ENCODE results near the gene OR11L1.

Gene OR11L1

DNA sequence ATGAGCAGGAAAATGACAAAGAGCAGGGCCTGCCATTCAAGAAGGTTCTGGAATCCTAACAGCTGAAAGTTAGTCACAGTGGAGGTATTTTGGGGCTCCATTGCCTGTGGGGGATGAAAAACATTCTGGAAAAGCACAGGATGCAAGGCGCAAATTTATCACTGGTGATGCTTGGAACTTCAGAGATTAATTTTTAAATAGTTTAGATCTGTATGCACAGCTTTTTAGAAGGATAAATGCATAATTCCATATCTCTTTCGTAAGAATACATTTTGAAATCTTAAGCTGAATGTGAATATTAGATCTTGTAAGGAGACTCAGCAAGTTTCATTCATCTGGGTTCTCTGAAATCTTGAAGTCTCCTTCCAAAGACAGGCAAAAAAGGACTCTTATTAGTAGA lies at the start of gene OR11L1:
TSS of gene OR11L1 (minus strand) at position 101 of the 400 bp plus-strand sequence. CDS start at position 101, 0 bp downstream.
- DNase-seq = no peak

GRCh38 chr1:247884797-247885413 lies 43.2 kb upstream of the OR11L1 start:
- DNase-seq = no peak

DNA sequence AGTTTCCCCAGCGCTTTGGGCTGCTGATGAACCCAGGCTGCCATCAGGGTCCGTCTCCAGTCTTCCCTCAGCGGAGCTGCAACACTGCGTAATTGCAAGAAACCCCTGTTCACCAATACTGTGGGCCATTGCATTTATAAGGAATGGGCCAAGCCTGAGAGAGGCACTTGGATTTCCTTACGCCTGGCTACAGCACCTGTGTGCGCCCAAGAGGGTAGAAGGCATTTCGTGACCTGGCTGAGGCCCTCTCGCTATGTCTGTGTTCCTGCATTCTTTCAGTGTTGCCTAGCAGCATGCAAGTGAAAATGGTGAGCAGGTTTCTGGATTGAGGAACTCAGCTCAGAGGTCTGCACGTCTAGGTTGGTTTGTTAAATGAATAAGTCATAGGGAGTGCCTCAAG lies 41.6 kb upstream of the OR11L1 start:
- no peak for DNase-seq

- DNase-seq = no peak
Observed at GRCh38 chr1:247865416-247865815, 23.7 kb upstream of the OR11L1 start.

GRCh38 chr1:247864644-247865043 lies 22.9 kb upstream of the OR11L1 start:
- no peak for DNase-seq

GRCh38 chr1:247862756-247863155 lies 21.1 kb upstream of the OR11L1 start:
- no peak for DNase-seq

- no peak for DNase-seq
Observed at GRCh38 chr1:247857985-247858619, 16.4 kb upstream of the OR11L1 start.

- no peak for DNase-seq
Observed at GRCh38 chr1:247857069-247857984, 15.6 kb upstream of the OR11L1 start, which contains the start of gene TRIM58. TRIM58 (plus strand) TSS chr1:247857187; CDS start chr1:247857247, 60 bp downstream.

DNA sequence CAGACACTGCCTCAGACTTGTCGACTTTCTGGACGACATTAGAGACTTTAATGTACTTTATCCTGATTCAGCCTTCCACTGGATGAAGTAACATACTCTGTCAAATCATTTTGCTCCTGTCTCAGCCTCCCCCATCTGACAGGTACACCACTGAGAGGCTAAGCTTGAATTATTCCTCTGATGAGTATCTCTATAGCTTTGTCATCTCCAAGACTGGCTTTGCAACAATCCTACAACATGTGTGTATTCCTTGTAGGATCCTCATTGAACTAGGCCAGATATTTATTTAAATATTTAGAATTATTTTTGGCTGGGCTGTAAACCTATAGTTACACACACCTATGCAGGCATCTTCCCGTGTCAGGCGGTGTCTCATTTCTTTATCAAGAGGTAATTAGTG lies 14.2 kb upstream of the OR11L1 start:
- DNase-seq = no peak

DNA sequence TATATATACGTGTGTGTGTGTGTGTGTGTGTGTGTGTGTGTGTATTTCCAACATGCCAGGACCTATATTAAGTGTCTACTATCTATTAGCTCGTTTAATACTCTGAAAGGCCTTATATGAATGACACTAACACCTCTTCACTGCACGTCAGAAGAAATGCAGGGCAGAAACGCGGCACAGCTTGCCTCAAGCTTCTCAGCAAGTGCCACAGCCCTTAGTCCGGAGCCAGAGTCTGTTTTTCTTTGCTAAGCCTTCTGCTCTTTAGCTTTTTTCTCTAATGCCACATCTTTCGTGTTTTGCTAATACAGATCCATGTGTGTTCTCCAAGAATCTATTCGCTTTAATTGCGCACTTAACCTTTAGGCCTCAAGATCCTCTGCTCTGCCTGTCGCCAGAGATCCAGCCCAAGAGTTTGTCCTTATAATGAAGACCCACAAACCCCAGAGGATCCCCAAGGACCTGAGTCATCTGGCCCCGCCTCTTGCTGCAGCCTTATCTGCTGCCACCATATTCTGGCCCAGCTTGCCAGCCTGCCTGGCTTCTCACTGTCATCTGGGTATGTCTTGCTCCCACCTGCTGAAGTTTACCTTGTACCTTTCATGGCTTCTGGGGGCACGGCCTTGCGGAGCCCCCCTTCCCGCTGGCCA lies 13.3 kb upstream of the OR11L1 start:
- no peak for DNase-seq

DNA sequence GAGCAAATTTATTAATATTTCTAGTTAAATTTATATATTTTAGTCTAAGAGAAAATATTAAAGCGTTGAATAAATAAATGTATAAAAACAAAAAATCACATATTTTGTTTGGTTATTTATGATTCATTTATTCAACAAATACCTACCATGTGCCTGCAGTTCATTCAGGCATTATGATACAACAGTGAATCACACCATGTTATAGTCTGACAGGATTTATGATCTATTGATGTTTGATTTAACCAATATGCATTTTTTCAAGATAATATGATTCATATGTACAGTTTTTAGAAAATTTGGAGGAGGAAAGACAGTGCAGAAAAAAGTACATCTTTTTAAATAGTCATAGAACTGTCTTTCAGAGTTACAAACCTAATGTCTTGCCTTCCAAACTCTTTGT lies 7.9 kb upstream of the OR11L1 start:
- no peak for DNase-seq

DNA sequence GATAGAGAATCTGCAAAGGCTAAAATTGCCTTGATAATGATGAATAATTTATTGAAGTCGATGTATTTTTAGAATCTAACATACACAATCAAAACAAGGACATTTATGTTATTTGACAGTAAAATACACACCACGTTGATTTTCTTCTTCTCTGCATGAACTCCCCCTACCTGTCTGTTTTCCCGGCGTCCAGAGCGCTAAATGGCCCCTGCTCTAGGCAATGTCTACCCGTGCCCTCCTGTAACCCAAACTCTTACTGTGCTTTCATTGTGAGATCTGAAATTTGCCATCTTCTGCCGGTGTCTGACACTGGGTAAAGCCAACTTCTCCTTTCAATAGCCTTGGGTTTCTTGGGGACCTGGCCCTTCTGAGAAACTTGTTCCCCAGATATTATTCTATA lies 6.7 kb upstream of the OR11L1 start:
- DNase-seq = no peak

- DNase-seq = no peak
Observed at GRCh38 chr1:247845693-247846017, 4.0 kb upstream of the OR11L1 start.

- DNase-seq = no peak
Observed at GRCh38 chr1:247845011-247845692, 3.5 kb upstream of the OR11L1 start.

- DNase-seq = no peak
Observed at GRCh38 chr1:247843411-247843810, 1.7 kb upstream of the OR11L1 start.

DNA sequence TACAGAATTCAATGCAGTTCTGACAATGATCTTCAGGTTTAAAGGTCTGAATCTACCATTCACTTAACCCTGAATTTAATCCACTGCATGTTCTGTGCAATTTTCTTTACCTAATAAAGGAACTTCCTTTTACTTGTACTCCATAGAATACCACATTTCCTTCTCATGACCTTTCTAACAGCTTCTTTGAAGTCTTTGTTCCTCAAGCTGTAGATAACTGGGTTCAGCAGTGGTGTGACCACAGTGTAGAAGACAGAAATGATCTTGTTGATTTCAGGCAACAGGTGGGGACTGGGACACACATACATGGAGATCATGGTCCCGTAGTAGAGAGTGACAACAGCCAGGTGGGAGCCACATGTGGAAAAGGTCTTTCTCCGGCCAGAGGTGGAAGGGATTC lies 878 bp downstream of the OR11L1 start:
- no peak for DNase-seq

DNA sequence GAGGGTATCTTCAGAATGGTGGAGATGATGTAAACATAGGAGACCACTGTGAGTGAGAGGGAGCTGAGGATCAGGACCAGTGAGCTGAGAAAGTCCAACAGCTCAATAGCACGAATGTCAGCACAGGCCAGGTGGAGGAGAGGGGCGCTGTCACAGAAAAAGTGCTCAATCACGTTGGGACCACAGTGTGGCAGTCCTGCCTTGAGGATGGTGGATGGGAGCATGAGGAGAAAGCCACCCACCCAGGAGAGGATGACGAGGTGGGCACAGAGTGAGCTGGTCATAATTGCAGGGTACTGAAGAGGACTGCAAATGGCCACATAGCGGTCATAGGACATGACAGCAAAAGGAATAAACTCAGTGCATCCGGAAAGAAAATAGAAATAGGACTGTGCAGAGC lies 8.1 kb downstream of the OR11L1 start:
- no peak for DNase-seq

- DNase-seq = no peak
Observed at GRCh38 chr1:247829656-247830055, 12.0 kb downstream of the OR11L1 start.

- no peak for DNase-seq
Observed at GRCh38 chr1:247825362-247825761, 16.3 kb downstream of the OR11L1 start.

DNA sequence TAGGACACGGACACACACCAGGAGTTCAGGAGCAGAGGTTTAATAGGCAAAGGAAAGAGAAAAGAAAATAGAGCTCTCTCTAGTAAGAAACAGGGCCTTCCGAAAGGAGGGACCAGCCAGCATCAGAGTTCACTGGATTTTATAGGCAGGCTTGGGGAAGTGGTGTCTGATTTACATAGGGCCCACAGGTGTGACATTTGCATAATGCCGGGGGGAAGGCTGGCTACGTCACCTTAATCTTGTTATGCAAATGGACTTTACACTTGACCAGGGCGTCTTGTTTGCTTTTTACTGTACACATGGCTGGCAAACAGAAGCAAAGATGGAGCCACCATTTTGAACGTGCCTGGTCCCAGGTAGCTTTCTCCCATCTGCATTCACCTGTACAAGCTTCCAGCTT lies 17.7 kb downstream of the OR11L1 start, which contains the start of gene OR14A16:
TSS of gene OR14A16 (minus strand) at position 97 of the 400 bp plus-strand sequence. CDS start 8,390 bp downstream, outside the sequence.
- DNase-seq = no peak

- DNase-seq = no peak
Observed at GRCh38 chr1:247822060-247822459, 19.6 kb downstream of the OR11L1 start.

DNA sequence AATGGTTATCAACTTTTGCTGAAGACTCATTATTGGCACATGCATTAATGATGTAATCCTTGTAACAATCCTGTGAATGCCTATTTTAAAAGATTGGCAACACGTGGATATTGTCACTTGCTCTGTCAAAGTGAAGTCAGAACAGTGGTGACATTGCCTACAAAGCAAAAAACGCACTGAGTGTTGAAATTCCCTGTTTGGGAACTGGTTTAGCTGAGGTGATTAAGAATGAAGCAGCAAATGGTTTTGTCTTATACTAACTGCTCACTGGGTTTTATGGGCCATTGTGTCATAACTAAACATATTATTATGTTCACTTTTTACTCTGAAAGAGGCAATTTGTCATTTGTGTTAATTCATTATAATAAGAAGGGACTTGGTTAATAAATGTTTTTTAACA lies 29.1 kb downstream of the OR11L1 start:
- no peak for DNase-seq

GRCh38 chr1:247797518-247797917 lies 44.2 kb downstream of the OR11L1 start:
- no peak for DNase-seq

Measured in GOT3 (cell line).